H1 (cell line): ENCODE measurements around the gene SLC13A4. TPM values are rescaled to one million over a fixed set of nuclear protein-coding genes. Genes with fewer than 3 reads are reported as not detected.

Experiments used
- CTCF ChIA-PET: fragments of 300-600 bp; sonication (Branson Sonifier 250); formaldehyde crosslinking; loops from one replicate; lab custom pipeline; 2021; ENCODE audit not compliant: partially characterized antibody; lab: Charles Lee
- POLR2A ChIA-PET: fragments of 300-600 bp; sonication (Branson Sonifier 250); formaldehyde crosslinking; loops from one replicate; lab custom pipeline; 2021; ENCODE audit warnings: inconsistent platforms; ENCODE audit not compliant: partially characterized antibody; lab: Charles Lee
- DNase-seq, 2 experiments: peaks; one replicate each; pipeline versions ENCODE4 v3.0.0 to v3.0.0-alpha.2; 2010 to 2022; ENCODE audit warnings: low spot score in 2 of 2, low read depth in 1 of 2, mixed read lengths in 1 of 2
- FAIRE-seq: peaks from 2 replicates; lab custom pipeline; 2011; peaks lifted over from hg19 to GRCh38; lab: Jason Lieb, UNC
- H2AFZ ChIP-seq: 2 replicates; pipeline ENCODE4 v1.8.1; 2012; ENCODE audit warnings: low read length, inconsistent platforms
- H2AK5ac ChIP-seq: 2 replicates; pipeline ENCODE4 v1.6.1; 2013; ENCODE audit warnings: low read depth, low read length
- H2BK120ac ChIP-seq: replicated peaks from 2 replicates; pipeline ENCODE3; 2013; ENCODE audit warnings: low read depth, low read length, inconsistent platforms
- H2BK12ac ChIP-seq: 2 replicates; pipeline ENCODE4 v1.6.1; 2013; ENCODE audit warnings: low read depth, low read length
- H2BK15ac ChIP-seq: 2 replicates; pipeline ENCODE4 v1.6.1; 2013; ENCODE audit warnings: low read length
- H2BK20ac ChIP-seq: 2 replicates; pipeline ENCODE4 v1.6.1; 2013; ENCODE audit warnings: low read length
- H2BK5ac ChIP-seq: 2 replicates; pipeline ENCODE4 v1.6.1; 2013; ENCODE audit warnings: low read depth, low read length
- H3K14ac ChIP-seq: 2 replicates; pipeline ENCODE4 v1.6.1; 2013; ENCODE audit warnings: inconsistent platforms; ENCODE audit not compliant: insufficient read length
- H3K18ac ChIP-seq: 2 replicates; pipeline ENCODE4 v1.6.1; 2013; ENCODE audit warnings: low read length; ENCODE audit errors: extremely low read depth
- H3K23ac ChIP-seq: 2 replicates; pipeline ENCODE4 v1.6.1; 2013; ENCODE audit warnings: inconsistent platforms; ENCODE audit not compliant: insufficient read length
- H3K23me2 ChIP-seq: 2 replicates; pipeline ENCODE4 v1.6.1; 2013; ENCODE audit warnings: low read depth, low read length
- H3K27ac ChIP-seq: 2 replicates; pipeline ENCODE4 v1.6.1; 2011; ENCODE audit warnings: low read depth, low read length, inconsistent platforms
- H3K27me3 ChIP-seq, 4 experiments: replicated peaks in 1 of 4; 1 replicate in 1 of 4; 2 replicates in 3 of 4; pipeline versions ENCODE4 v1.6.1 to v1.8.1; 2011 to 2013; ENCODE audit warnings: low read length in 3 of 4, mild to moderate bottlenecking in 3 of 4, inconsistent platforms in 2 of 4, mixed read lengths in 2 of 4, moderate library complexity in 1 of 4; ENCODE audit not compliant: control insufficient read depth in 3 of 4, insufficient read depth in 3 of 4; ENCODE audit errors: extremely low read depth in 1 of 4
- H3K36me3 ChIP-seq, 4 experiments: 2 replicates each; pipeline versions ENCODE4 v1.6.1 to v1.8.1; 2011 to 2013; ENCODE audit warnings: mild to moderate bottlenecking in 4 of 4, low read length in 3 of 4, moderate library complexity in 2 of 4, control low read depth in 1 of 4, inconsistent platforms in 1 of 4; ENCODE audit not compliant: insufficient read depth in 4 of 4, control insufficient read depth in 2 of 4
- H3K4ac ChIP-seq: replicated peaks from 2 replicates; pipeline ENCODE3; 2013; ENCODE audit warnings: low read length, low read depth, mixed read lengths, inconsistent platforms; ENCODE audit not compliant: insufficient read length
- H3K4me1 ChIP-seq, 4 experiments: replicated peaks in 1 of 4; 1 replicate in 1 of 4; 2 replicates in 3 of 4; pipeline versions ENCODE4 v1.6.1 to v1.8.1; 2011 to 2013; ENCODE audit warnings: low read length in 3 of 4, inconsistent platforms in 2 of 4, mixed read lengths in 1 of 4; ENCODE audit not compliant: insufficient read depth in 4 of 4, control insufficient read depth in 3 of 4
- H3K4me2 ChIP-seq, 2 experiments: 2 replicates each; pipeline versions ENCODE4 v1.6.1 to v1.8.1; 2011 to 2013; ENCODE audit warnings: low read depth in 2 of 2, low read length in 2 of 2, control low read depth in 1 of 2, inconsistent platforms in 1 of 2, mild to moderate bottlenecking in 1 of 2; ENCODE audit not compliant: insufficient read depth in 1 of 2
- H3K4me3 ChIP-seq, 4 experiments: fragments of 200-600, 300-600 bp in 1 of 4; sonication (generic), shearing (Covaris generic), sonication (Bioruptor Twin) in 1 of 4; 2 replicates each; pipeline versions ENCODE4 v1.5.1 to v1.8.1; 2011 to 2016; ENCODE audit warnings: low read length in 4 of 4, low read depth in 3 of 4, control low read depth in 2 of 4, inconsistent platforms in 2 of 4, mild to moderate bottlenecking in 2 of 4, mixed read lengths in 1 of 4, moderate library complexity in 1 of 4; ENCODE audit not compliant: insufficient read depth in 2 of 4; ENCODE audit errors: extremely low read depth in 1 of 4
- H3K56ac ChIP-seq: replicated peaks from 2 replicates; pipeline ENCODE3; 2013; ENCODE audit warnings: low read depth, mild to moderate bottlenecking, mixed read lengths, low read length, inconsistent platforms; ENCODE audit not compliant: insufficient read length
- H3K79me1 ChIP-seq: 2 replicates; pipeline ENCODE4 v1.6.1; 2013; ENCODE audit warnings: low read depth, low read length, control low read depth
- H3K79me2 ChIP-seq, 2 experiments: 2 replicates each; pipeline versions ENCODE4 v1.6.1 to v1.8.1; 2012 to 2013; ENCODE audit warnings: low read length in 2 of 2, mild to moderate bottlenecking in 2 of 2, inconsistent platforms in 1 of 2; ENCODE audit not compliant: insufficient read depth in 2 of 2, control insufficient read depth in 1 of 2
- H3K9ac ChIP-seq, 4 experiments: replicated peaks in 1 of 4; 1 replicate in 1 of 4; 2 replicates in 3 of 4; pipeline versions ENCODE4 v1.6.1 to v1.8.1; 2011 to 2013; ENCODE audit warnings: low read depth in 3 of 4, low read length in 3 of 4, control low read depth in 2 of 4, mild to moderate bottlenecking in 2 of 4, moderate library complexity in 2 of 4, inconsistent platforms in 1 of 4; ENCODE audit errors: extremely low read depth in 1 of 4
- H3K9me3 ChIP-seq, 2 experiments: 2 replicates each; pipeline versions ENCODE4 v1.6.1 to v1.8.1; 2012 to 2013; ENCODE audit warnings: mild to moderate bottlenecking in 2 of 2, moderate library complexity in 2 of 2, control low read depth in 1 of 2, inconsistent platforms in 1 of 2, low read depth in 1 of 2, low read length in 1 of 2, mixed read lengths in 1 of 2; ENCODE audit not compliant: insufficient read depth in 2 of 2
- H4K20me1 ChIP-seq, 2 experiments: replicated peaks in 1 of 2; 2 replicates each; pipeline versions ENCODE3 to v1.8.1; 2011 to 2013; ENCODE audit warnings: inconsistent platforms in 2 of 2, low read length in 2 of 2, mild to moderate bottlenecking in 1 of 2; ENCODE audit not compliant: insufficient read depth in 2 of 2, control insufficient read depth in 1 of 2
- H4K5ac ChIP-seq: 2 replicates; pipeline ENCODE4 v1.6.1; 2013; ENCODE audit warnings: low read length, low read depth, mixed read lengths, inconsistent platforms; ENCODE audit not compliant: insufficient read length
- H4K8ac ChIP-seq: 2 replicates; pipeline ENCODE4 v1.8.0; 2013; ENCODE audit warnings: mild to moderate bottlenecking, moderate library complexity, low read length, inconsistent platforms; ENCODE audit not compliant: insufficient read depth; ENCODE audit errors: extremely low read depth
- H4K91ac ChIP-seq: replicated peaks from 2 replicates; pipeline ENCODE3; 2013; ENCODE audit warnings: low read length, mixed read lengths, inconsistent platforms; ENCODE audit not compliant: insufficient read length
- BCL11A ChIP-seq, 2 experiments: IDR thresholded peaks; one replicate each; pipeline ENCODE4 v1.6.1; 2011; ENCODE audit warnings: low read depth in 2 of 2, low read length in 2 of 2, mild to moderate bottlenecking in 2 of 2
- CBX5 ChIP-seq: fragments of 300-800, 300-1000 bp; sonication (generic); IDR thresholded peaks from 2 replicates; pipeline ENCODE4 v1.7.1; 2016; ENCODE audit warnings: antibody characterized with exemption, low read length, low read depth
- CTBP2 ChIP-seq: IDR thresholded peaks from 2 replicates; pipeline ENCODE4 v1.7.0; 2011; ENCODE audit warnings: borderline replicate concordance, mild to moderate bottlenecking, moderate library complexity, mixed read lengths, low read length; ENCODE audit not compliant: insufficient read depth, insufficient read length
- EGR1 ChIP-seq: IDR thresholded peaks from 2 replicates; pipeline ENCODE4 v1.6.1; 2011; ENCODE audit warnings: low read depth, low read length, borderline replicate concordance
- RBBP5 ChIP-seq: IDR thresholded peaks from 2 replicates; pipeline ENCODE4 v1.7.1; 2012; ENCODE audit warnings: low read depth, mild to moderate bottlenecking, inconsistent platforms, low read length, moderate library complexity, borderline replicate concordance
- ZNF274 ChIP-seq: IDR thresholded peaks from 2 replicates; pipeline ENCODE4 v1.7.0; 2012; ENCODE audit warnings: low read length, borderline replicate concordance; ENCODE audit errors: extremely low read depth
- WGBS, 2 experiments: shearing (Covaris generic) in 1 of 2; methylation state at CpG; one replicate each; pipeline versions ENCODE4 v1.1.6 to v1.1.7; 2013 to 2015; ENCODE audit warnings: low lambda C conversion rate in 2 of 2, mixed read lengths in 2 of 2, inconsistent platforms in 1 of 2, low coverage in 1 of 2, missing lambda C conversion rate in 1 of 2; ENCODE audit not compliant: insufficient replicate concordance in 2 of 2, insufficient coverage in 1 of 2, insufficient read length in 1 of 2; ENCODE audit errors: extremely low coverage in 1 of 2, missing lambda C conversion rate in 1 of 2; 5-methylcytosine and 5-hydroxymethylcytosine counted together
- polyA plus RNA-seq, 7 experiments: library from polyadenylated mRNA; depleted of rRNA in 3 of 7; stranded (reverse) in 5 of 7; unstranded in 2 of 7; fragments of >200 nt in 5 of 7; fragments of 200-250 nt in 2 of 7; gene quantifications; 1 replicate in 5 of 7; 2 replicates in 1 of 7; 4 replicates in 1 of 7; pipeline versions ENCODE4 v1.2.1 to v1.2.3, GENCODE V29; 2011 to 2013; ENCODE audit warnings: missing spikeins in 2 of 7, mixed read lengths in 2 of 7
- total RNA-seq: library from RNA; stranded (reverse); fragmentation: NEBNext Ultra II Directional; extraction: Animal tissue kit (Norgen Biotek cat#: 25700); gene quantifications from 2 replicates; pipeline ENCODE4 v1.2.1, GENCODE V29; 2021
- TF ChIP-seq, protein P1 (sequence below): IDR thresholded peaks from 2 replicates; pipeline ENCODE4 v1.6.1; 2012; ENCODE audit warnings: inconsistent platforms

The SLC13A4 gene
- total and polyA plus RNA-seq, 2 of the 8 experiments (the other 6 are each of a cell fraction or from before 2014, with no cell fraction given): 3.9 to 7.5 TPM

DNA sequence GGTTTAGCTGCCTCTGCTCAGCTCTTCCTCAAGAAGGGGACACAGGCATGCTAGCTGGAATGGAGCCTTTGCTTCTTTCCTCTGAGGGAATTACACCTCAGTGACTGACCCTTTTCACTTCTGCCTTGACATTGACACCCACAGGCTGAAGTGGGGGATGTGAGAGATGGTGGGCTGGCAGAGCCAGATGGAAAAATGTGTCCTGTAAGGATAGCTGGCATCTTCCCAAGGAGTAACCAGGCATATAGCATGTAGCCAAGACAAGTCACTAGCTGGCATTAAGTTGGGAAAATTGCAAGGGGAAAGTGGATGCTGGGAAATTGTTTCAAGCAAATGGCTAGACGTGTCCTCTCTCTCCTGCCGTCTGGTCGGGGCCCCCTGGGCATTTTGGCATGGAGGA lies 45.8 kb downstream of the SLC13A4 start:
- H3K18ac ChIP-seq: no peak overlapping the region
- H3K4ac ChIP-seq: no peak overlapping the region
- WGBS, 2 experiments: 100% methylated on average over 3 of the region's 3 CpGs; no CpG with 5 or more reads in 1 of the 2 experiments
- H3K9me3 ChIP-seq: no peaks in the 10 kb centered on the region
- ChIA-PET POLR2A (interaction anchor here (0.6 kb wide), 2 partner anchors 9 to 160 kb away, joined by 3 read pairs; no protein-coding TSS in a partner anchor), CTCF (interaction anchor here (1.0 to 5.9 kb wide), 11 partner anchors 9 to 408 kb away, joined by 3 to 89 read pairs (median 7); no protein-coding TSS in a partner anchor)
- no peak overlapping the region for H4K91ac ChIP-seq
- H2BK20ac ChIP-seq: no peak overlapping the region
- no peak for TF ChIP-seq RBBP5
- no peak for TF ChIP-seq CBX5
- no peak for TF ChIP-seq CTBP2
- TF ChIP-seq EGR1: no peak
- no peak for TF ChIP-seq BCL11A (IDR thresholded peaks at IDR 0.05; ENCODE audit: low read depth in 2 of 2, low read length in 2 of 2)
- TF ChIP-seq, protein P1, sequence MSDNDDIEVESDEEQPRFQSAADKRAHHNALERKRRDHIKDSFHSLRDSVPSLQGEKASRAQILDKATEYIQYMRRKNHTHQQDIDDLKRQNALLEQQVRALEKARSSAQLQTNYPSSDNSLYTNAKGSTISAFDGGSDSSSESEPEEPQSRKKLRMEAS: no peak
- TF ChIP-seq ZNF274: no peak
- no peak overlapping the region for H3K14ac ChIP-seq
- no peak overlapping the region for H3K4me3 ChIP-seq
- H2BK12ac ChIP-seq: no peak overlapping the region
- no peak overlapping the region for H3K56ac ChIP-seq
- H3K23me2 ChIP-seq: no peaks in the 10 kb centered on the region
- H3K36me3 ChIP-seq: peaks cover 0 to 17% (median under 1%) of the 10 kb centered on the region in 4 experiments; a peak in 3 of 8 replicates
- H3K79me2 ChIP-seq: peaks cover 0 to 3% of the 10 kb centered on the region in 2 experiments; a peak in 2 of 4 replicates
- DNase-seq: no peak
- H3K27ac ChIP-seq: no peak overlapping the region
- no peak overlapping the region for H3K9ac ChIP-seq
- no peak overlapping the region for H2AK5ac ChIP-seq
- no peak overlapping the region for H2AFZ ChIP-seq
- H4K5ac ChIP-seq: no peak overlapping the region
- H3K79me1 ChIP-seq: peaks cover 8% of the 10 kb centered on the region
- H4K20me1 ChIP-seq: peaks cover 0 to 11% of the 10 kb centered on the region in 2 experiments
- no peak for FAIRE-seq
- peaks cover 0 to 3% (median 0%) of the 10 kb centered on the region in 4 experiments; a peak in 2 of 7 replicates for H3K4me1 ChIP-seq
- H3K4me2 ChIP-seq: no peak overlapping the region
- no peak overlapping the region for H3K23ac ChIP-seq
- H2BK5ac ChIP-seq: no peak overlapping the region
- H3K27me3 ChIP-seq: no peaks in the 10 kb centered on the region
- H2BK120ac ChIP-seq: no peak overlapping the region
- H4K8ac ChIP-seq: no peak overlapping the region
- H2BK15ac ChIP-seq: no peak overlapping the region
